GM18870 (cell line): Measurements from ENCODE around the gene ZMYND12.
"Not testable (repeated sequence)": the region's sequence is repeated elsewhere in the genome, so short reads cannot be mapped to it uniquely, and the experiment has no call there.

Experiments
- ATAC-seq: cut with Tn5 transposase; IDR thresholded peaks from one replicate; pipeline ENCODE4 v1.9.1; 2021; ENCODE audit warnings: moderate library complexity; ENCODE audit not compliant: unreplicated experiment

Gene ZMYND12, protein sequence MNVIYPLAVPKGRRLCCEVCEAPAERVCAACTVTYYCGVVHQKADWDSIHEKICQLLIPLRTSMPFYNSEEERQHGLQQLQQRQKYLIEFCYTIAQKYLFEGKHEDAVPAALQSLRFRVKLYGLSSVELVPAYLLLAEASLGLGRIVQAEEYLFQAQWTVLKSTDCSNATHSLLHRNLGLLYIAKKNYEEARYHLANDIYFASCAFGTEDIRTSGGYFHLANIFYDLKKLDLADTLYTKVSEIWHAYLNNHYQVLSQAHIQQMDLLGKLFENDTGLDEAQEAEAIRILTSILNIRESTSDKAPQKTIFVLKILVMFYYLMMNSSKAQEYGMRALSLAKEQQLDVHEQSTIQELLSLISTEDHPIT

DNA sequence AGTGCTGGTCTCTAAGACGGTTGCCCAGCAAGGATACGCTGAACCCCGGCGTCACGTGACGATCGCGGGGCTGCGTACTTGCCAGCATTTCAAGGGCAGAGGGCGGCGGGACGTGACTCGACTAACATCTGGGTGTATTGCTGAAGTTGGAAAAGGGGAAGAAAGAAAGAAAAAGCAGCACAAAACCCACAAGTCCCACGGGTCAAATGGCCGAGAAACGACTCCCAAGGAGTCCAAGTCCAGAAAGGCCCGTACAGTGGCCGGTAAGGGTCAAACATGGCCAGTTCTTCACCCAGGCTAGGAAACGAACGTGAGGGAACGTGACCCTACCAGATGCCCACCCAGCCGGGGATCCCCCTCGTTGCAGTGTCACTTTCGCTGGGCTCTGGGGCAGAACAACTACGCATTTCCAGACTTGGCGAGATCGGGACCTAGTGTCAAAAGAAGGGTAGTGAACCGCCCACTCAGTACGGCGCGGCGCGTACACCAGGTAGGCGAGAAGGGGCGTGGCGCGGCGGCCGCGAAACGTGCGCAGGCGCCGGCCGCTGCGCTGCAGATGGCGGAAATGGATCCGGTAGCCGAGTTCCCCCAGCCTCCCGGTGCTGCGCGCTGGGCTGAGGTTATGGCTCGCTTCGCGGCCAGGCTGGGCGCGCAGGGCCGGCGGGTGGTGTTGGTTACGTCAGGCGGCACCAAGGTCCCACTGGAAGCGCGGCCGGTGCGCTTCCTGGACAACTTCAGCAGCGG lies at the start of gene ZMYND12, which contains the start of gene PPCS:
TSS of gene ZMYND12 (minus strand) at position 13 of the 744 bp plus-strand sequence. CDS start 25 bp downstream, outside the sequence.
TSS of gene PPCS (plus strand) at position 534 of the 744 bp plus-strand sequence. CDS start at position 557, 23 bp downstream.
- peak; percentile 69 for ATAC-seq

DNA sequence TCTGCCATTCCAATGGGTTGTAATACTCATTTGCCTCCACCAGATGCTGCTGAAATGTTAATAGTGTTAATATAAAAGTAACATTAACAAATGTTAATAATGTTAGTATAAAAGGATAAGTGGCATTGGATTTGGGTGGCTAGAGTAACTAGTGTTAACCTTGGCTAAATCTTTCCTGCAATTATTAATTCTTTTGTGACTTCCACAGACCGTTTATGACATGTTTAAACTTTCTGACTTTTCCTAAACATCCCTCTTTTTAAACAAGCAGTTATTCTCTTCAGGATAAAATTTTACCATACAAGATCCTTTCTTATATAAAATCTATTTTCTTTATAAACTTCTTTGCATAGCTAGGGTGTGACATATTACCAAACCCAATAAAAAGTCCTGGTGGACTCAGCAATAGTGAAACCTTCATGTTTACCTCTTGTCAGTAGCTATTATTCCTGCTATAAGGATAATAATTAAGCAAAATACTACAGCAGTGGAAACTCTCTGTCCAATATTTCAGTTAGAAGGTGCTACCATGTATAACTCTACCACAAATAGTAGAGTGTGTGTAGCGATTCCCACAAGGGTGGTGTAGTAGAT lies 48.8 kb upstream of the ZMYND12 start:
- no peak for ATAC-seq

DNA sequence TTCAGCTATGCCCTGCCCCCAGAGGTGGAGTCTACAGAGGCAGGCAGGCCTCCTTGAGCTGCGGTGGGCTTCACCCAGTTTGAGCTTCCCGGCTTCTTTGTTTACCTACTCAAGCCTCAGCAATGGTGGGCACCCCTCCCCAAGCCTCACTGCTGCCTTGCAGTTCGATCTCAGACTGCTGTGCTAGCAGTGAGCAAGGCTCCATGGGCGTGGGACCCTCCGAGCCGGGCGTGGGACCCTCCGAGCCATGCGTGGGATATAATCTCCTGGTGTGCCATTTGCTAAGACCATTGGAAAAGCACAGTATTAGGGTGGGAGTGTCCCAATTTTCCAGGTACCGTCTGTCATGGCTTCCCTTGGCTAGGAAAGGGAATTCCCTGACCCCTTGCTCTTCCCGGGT lies 46.2 kb upstream of the ZMYND12 start:
- not testable (repeated sequence) for ATAC-seq

DNA sequence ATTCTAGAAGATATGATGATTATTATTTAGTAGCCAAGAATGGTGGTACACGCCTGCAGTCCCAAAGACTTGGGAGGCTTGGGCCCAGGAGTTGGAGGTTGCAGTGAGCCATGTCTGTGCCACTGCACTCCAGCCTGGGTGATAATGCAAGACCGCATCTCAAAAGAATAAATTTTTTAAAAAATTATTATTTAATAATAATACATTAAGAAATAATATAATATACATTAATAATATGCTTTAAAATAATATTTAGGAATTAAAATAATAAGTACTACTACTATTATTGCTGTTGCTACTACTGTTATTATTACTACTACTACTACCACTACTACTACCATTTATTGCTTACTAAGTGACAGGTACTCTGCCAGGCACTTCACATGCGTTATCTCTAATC lies 34.4 kb upstream of the ZMYND12 start:
- no peak for ATAC-seq

DNA sequence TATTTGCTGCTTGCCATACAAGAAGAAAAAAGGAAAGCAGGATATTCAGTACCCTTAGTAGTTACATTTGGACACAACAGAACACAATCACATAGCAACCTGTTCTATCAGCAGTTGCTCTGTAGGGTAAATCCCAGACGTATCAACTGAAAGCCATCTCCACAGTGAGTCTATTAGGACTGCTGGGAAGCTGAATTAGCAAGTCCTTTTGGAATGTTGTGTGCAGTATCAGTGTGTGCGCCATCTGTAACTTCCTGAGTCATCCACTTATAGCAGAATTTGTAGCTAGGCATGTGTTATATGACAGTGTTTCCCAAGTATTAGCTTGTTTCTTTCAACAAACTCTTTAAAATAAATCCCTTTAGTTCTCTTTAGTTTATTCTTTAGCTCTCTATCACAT lies 28.6 kb upstream of the ZMYND12 start:
- no peak for ATAC-seq

DNA sequence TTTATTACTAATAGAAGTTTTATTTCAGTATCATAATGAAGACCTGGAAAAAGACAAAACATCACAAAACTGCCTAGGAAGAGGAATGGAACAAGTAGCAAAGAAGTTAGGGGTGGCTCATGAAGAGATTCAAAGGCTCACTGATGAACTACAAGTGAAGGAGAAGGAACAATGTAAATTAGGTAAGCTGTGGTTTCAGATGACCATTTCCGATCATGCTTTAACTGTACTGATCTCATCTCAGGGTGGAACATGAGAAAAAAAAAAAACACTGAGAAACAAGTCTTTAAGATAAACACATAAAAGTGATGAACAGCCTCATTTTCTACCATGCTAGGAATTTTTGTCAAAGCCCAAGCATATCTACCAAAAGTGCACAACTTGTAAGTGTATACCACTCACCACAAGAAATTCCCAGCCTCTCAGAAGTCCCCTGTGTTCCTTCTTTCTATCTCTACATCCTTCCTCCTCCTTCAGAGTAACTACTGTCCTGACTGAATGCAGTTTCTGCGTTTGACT lies 26.9 kb upstream of the ZMYND12 start:
- ATAC-seq = no peak

DNA sequence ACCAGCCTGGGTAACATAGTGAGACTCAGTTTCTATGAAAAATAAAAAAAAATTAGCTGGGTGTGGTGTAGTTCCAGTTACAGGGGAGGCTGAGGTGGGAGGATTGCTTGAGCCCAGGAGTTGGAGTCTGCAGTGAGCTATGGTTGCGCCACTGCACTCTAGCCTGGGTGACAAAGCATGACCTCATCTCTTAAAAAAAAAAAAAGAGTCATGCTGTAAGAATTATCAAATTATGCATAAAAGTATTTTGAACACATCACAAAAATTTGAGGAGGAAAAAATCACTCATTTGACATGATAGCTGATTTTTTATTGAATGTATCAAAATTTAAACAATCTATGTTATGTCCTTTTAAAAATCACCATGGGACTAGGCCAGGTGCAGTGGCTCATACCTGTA lies 25.1 kb upstream of the ZMYND12 start:
- no peak for ATAC-seq

DNA sequence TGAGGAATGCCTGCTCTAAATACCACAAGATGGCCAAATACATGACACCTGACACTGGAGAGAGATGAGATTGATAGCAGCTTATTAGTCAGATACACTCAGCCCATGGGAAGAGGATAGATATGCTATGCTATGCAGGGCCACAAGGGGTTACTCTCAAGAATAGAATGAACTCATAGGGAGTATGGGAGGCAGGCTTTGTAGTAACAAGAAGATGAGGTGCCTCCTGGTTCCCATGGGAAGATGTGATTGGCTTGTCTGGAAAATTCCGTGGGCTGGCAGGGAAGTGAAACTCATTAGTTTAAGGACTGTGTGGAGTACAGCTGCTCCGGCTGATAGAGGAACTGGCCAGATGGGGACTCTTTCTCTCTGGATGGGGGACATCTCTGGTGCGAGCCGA lies 23.8 kb upstream of the ZMYND12 start:
- ATAC-seq = no peak

DNA sequence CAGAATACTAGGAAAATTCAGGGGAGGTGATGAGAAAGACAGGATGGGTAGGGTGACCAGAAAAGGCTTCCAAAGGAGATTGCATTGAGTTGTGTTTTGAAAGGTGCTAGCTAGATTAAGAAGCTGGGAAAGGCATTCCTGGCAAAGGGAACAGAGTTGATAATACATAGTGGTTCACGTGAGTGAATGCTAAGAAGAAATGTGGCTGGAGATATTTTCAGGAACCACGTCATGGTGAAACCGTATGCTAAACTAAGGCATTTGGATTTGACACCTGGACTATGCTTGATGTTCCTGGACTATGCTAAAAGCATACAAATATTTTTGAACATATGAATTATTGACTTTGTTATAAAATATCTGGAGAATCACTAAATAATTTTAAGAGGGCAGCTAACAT lies 22.0 kb upstream of the ZMYND12 start:
- ATAC-seq = no peak

DNA sequence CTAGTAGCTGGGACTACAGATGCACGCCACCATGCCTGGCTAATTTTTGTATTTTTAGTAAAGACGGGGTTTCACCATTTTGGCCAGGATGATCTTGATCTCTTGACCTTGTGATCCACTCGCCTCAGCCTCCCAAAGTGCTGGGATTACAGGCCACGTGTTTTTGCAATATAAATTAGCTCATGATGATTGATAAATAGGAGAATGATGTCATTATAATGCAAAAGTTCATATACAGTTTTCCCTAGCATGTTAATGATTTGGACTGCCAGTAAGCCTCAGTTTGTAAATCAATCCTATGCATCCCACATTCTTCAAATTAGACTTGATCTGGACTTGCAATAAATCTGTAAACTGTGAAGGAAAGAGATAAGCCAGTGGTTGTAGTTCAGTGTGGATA lies 21.5 kb upstream of the ZMYND12 start:
- ATAC-seq = not testable (repeated sequence)

DNA sequence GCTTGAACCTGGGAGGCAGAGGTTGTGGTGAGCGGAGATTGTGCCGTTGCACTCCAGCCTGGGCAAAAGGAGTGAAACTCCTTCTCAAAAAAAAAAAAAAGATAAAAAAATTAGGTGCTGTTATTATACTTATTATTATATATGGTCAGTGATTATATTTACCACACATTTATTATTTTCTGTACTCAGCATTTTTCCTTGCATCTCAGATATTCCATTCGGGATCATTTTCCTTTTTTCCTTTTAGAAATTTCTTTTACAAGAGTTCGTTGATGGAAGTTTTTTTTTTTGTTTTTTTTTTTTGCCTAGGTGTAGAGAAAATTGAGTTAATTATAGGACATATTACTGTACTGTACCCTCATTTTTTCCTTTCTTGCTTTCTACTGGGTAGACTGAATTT lies 20.8 kb upstream of the ZMYND12 start:
- ATAC-seq = no peak

DNA sequence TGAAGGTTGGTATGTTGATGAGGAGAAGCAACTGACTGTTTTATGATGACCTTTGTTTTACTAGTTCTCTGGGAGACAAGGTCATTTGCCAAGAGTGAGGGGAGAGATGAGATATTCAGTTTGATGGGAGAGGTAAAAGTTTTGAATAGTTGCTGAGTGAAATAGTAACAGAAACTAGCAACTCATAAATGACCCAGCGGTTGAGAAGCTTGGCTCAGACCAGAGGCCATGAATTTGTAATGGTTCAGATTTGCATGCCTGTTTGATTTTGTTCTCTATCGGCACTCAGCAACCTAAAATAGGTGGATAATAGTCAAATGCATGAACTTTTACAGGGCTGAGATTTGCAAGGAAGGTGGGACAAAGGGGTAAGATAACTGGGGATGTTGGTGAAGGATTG lies 13.9 kb upstream of the ZMYND12 start:
- no peak for ATAC-seq

DNA sequence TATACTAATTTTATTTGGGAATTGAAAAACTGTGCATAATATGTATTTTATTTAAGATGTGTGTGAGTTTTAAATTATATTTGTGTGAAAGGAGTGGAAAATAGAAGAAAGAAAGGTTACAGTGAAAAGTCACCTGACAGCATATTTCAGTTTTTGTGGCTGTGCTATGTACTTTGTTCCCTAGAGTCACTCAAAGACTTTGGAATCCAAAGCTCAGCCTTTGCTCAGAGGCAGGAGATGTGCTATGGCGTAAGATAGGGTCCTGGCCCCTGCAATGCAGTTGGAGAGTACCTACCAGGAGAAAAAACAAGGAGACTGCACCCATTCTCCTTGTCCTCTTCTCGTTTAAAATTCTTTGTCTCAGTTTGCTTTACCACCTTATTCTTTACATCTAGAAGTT lies 10.2 kb upstream of the ZMYND12 start:
- no peak for ATAC-seq

DNA sequence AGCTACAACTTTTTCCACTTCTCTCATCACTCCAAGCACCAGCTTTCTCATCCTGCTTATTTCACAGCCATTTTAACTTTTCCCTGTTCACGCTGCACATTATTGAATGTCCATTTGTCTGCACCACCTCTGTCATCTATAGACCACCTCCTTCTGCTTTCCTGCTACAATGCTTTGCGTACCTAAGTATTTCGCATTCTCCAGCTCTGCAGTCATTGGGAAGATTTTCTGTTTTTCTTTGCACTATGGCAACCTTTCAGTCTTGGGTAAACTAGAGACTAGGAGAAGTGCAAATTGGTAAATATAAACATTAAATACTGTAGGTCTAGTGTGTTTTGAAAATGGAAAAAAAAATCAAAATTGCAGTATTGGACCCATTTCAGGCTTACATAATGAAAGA lies 8.1 kb upstream of the ZMYND12 start:
- no peak for ATAC-seq

DNA sequence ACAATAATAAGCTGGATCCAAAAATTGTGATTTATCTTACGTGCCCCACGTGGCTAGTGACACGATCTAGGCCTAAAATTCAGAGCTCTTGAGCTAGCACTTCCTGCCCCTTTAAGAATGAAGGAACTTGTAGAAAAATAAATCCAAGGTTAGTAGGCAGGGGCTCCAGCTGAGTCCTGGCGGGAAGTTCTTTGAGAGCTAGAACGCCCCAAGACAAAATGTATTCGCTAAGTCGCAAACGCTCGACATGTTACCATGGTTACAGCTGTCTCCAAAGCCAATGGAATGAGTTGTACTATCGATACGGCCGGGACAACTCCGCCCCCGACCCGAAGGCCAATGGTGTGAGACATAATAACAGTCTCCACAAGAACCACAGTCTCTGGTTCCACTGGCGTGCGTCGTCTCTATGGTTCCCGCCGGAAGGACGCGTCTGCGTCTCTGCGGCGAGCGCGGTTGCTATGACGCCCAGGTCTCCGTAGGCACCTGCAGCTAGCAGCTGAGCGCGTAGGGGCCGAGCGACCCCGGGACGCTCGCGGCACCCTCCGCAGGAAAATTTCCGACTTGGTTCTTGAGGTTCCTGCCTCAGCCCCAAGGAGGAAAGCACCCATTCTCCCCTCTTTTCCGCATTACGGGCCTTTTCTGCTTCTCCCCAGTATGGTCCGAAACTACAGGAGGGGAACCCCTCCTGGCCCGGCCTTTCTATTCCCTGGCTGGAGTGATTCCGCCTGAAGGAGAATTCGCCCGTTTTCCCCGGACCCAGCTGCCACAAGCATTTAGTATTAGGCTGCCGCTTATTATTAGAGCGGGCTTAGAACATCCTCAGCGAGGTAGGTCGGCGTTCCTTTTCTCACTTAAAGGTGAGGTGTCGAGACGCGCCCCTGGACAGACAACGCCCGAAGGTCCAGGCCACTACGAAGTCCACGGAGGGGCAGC lies 7.3 kb upstream of the ZMYND12 start, which contains the start of gene CCDC30:
TSS of gene CCDC30 (plus strand) at position 459 of the 936 bp plus-strand sequence. CDS start 17,266 bp downstream, outside the sequence.
- ATAC-seq = peak; percentile 98

DNA sequence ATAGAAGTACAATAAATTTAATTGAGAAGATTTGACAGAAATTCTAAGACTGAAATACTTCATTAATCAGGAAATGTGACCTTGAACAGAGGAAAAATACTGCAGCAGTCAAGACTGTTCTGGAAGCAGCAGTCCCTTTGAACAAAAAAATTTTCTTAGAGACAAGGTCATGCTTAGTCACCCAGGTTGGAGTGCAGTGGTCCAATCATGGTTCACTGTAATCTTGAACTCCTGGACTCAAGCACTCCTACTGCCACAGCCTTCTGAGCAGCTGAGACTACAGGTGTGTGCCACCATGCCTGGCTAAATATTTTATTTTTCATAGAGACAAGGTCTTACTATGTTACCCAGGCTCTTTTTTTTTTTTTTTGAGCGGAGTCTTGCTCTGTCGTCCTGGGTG lies 5.4 kb upstream of the ZMYND12 start:
- ATAC-seq = no peak

DNA sequence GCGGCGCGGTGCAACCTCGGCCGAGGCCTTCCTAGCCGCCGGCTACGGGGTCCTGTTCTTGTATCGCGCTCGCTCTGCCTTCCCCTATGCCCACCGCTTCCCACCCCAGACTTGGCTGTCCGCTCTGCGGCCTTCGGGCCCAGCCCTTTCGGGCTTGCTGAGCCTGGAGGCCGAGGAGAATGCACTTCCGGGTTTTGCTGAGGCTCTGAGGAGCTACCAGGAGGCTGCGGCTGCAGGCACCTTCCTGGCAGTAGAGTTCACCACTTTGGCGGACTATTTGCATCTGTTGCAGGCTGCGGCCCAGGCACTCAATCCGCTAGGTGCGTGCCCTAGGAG lies 900 bp upstream of the ZMYND12 start:
- ATAC-seq = peak; percentile 42

DNA sequence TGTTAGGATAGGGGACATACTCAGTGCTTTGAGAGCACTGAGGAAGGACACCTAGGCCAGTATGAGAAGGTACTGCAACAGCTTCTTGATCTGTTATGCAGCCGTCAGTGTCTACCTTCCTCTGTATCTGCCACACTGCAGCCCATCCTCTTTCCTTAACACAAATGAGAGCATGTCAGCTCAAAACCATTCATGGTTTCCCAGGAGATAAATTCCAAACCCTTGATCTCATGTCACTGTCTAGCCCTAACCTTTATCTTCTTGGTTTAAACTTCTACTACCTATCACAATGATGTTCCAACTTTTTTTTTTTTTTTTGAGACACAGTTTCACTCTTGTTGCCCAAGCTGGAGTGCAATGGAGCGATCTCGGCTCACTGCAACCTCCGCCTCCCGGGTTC lies 1.4 kb downstream of the ZMYND12 start:
- no peak for ATAC-seq

DNA sequence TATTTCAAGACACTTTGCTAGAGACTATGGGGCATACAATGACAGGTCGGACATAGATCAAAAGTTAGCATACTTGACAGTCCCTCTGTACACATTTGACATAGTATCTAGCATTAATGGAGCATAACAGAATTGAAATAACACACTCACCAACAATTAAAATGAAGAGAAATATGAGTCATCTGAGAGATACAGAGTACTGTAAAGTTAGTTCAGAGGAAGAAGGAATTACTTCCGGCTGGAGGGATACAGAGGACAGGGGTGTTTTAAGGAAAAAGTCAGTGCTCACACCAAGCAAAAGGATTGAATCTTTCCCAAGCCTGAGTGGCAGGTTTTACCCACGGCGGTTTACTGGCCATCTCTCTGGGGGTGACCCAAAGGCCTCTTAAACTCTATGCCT lies 2.4 kb downstream of the ZMYND12 start:
- ATAC-seq = no peak

DNA sequence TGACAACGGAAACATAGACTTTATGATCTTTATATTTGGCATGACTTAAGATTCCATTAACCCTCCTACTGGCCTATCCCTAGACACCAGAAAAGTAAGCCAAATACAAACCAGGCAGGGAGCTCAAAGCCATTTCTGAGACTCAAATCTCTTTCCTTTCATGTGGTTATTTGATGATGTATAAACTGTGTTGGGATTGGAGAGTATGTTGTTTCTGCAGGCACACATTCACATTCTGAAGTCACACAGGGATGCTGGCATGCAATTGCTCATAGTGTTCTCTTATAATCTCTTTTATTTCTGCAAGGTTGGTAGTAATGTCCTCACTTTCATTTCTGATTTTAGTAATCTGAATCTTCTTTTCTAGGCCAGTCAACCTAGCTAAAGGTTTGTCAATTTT lies 5.8 kb downstream of the ZMYND12 start:
- ATAC-seq = no peak

DNA sequence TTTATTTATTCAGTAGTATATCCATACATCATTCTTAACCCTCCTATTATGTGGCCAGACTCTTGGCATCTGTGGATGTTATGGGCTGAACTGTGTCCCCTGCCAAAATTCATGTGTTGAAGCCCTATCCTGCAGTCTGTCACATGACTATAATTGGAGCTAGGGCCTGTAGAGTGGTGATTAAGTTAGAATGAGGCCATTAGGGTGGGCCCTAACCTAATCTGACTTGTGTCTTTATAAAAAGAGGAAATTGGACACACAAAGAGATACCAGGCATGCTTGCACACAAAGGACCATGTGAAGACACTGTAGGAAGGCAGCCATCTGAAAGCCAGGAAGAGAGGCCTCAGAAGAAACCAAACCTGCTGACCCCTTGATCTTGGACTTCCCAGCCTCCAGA lies 6.6 kb downstream of the ZMYND12 start:
- ATAC-seq = no peak
